ENCODE results near the gene BBIP1. TPM values are rescaled to one million over a fixed set of nuclear protein-coding genes. Genes with fewer than 3 reads are reported as not detected.

Gene BBIP1
- total RNA-seq, 1 donor from 2014 or later: 33.6 TPM

GRCh38 chr10:110901954-110902819 is 16.8 kb downstream of the BBIP1 start:
- peaks cover 3% of the 10 kb centered on the region for H3K36me3 Mint-ChIP-seq (ENCODE audit: low read depth)
- no peak overlapping the region for H3K27ac Mint-ChIP-seq (ENCODE audit: unreplicated experiment)
- TF ChIP-seq, protein P1, sequence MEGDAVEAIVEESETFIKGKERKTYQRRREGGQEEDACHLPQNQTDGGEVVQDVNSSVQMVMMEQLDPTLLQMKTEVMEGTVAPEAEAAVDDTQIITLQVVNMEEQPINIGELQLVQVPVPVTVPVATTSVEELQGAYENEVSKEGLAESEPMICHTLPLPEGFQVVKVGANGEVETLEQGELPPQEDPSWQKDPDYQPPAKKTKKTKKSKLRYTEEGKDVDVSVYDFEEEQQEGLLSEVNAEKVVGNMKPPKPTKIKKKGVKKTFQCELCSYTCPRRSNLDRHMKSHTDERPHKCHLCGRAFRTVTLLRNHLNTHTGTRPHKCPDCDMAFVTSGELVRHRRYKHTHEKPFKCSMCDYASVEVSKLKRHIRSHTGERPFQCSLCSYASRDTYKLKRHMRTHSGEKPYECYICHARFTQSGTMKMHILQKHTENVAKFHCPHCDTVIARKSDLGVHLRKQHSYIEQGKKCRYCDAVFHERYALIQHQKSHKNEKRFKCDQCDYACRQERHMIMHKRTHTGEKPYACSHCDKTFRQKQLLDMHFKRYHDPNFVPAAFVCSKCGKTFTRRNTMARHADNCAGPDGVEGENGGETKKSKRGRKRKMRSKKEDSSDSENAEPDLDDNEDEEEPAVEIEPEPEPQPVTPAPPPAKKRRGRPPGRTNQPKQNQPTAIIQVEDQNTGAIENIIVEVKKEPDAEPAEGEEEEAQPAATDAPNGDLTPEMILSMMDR (conservative IDR thresholded peaks at IDR 0.05): no peak
- H3K27me3 Mint-ChIP-seq (ENCODE audit: low read depth): no peaks in the 10 kb centered on the region
- DNase-seq (ENCODE audit: low read depth, low spot score): no peak
- H3K4me3 Mint-ChIP-seq: no peak overlapping the region
- H3K4me1 Mint-ChIP-seq: no peaks in the 10 kb centered on the region
- no peaks in the 10 kb centered on the region for H3K9me3 Mint-ChIP-seq

GRCh38 chr10:110900983-110901382 is 18.0 kb downstream of the BBIP1 start:
- Mint-ChIP-seq H3K27me3 (ENCODE audit: low read depth) (no peaks in the 10 kb centered on the region), H3K27ac (ENCODE audit: unreplicated experiment) (no peak overlapping the region), H3K9me3 (no peaks in the 10 kb centered on the region), H3K4me3 (no peak overlapping the region), H3K4me1 (no peaks in the 10 kb centered on the region), H3K36me3 (ENCODE audit: low read depth) (peaks cover 3% of the 10 kb centered on the region)
- TF ChIP-seq, protein P1 (conservative IDR thresholded peaks at IDR 0.05): no peak
- no peak for DNase-seq (ENCODE audit: low read depth, low spot score)

DNA sequence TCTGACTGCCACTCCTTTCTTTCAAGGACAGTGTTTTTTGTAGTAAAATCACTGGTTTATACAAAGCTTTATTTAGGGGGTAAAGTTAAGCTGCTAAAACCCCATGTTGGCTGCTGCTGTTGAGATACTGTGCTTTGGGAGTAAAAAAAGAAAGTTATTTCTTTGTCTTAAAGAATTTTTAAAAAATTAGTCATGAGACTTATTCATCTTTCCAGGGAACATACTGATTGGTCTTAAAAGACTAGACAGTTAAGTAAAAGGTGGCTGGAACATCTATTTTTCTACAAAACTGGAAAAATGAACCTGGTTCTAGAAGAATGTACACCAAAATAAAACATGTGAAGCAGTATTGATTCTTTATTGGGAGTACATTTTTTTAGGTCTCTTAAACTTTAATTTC is 20.6 kb downstream of the BBIP1 start:
- no peak overlapping the region for H3K27ac Mint-ChIP-seq (ENCODE audit: unreplicated experiment)
- H3K9me3 Mint-ChIP-seq: no peaks in the 10 kb centered on the region
- TF ChIP-seq, protein P1 (conservative IDR thresholded peaks at IDR 0.05): no peak
- no peaks in the 10 kb centered on the region for H3K4me1 Mint-ChIP-seq
- no peaks in the 10 kb centered on the region for H3K27me3 Mint-ChIP-seq (ENCODE audit: low read depth)
- DNase-seq (ENCODE audit: low read depth, low spot score): no peak
- H3K4me3 Mint-ChIP-seq: no peak overlapping the region
- H3K36me3 Mint-ChIP-seq (ENCODE audit: low read depth): peaks cover 3% of the 10 kb centered on the region

- Mint-ChIP-seq H3K36me3 (ENCODE audit: low read depth) (peaks cover 3% of the 10 kb centered on the region), H3K4me1 (no peaks in the 10 kb centered on the region), H3K4me3 (no peak overlapping the region), H3K27me3 (ENCODE audit: low read depth) (no peaks in the 10 kb centered on the region), H3K27ac (ENCODE audit: unreplicated experiment) (no peak overlapping the region), H3K9me3 (no peaks in the 10 kb centered on the region)
- no peak for DNase-seq (ENCODE audit: low read depth, low spot score)
- TF ChIP-seq, protein P1 (conservative IDR thresholded peaks at IDR 0.05): no peak
Observed at GRCh38 chr10:110897184-110897583, 21.8 kb downstream of the BBIP1 start.

DNA sequence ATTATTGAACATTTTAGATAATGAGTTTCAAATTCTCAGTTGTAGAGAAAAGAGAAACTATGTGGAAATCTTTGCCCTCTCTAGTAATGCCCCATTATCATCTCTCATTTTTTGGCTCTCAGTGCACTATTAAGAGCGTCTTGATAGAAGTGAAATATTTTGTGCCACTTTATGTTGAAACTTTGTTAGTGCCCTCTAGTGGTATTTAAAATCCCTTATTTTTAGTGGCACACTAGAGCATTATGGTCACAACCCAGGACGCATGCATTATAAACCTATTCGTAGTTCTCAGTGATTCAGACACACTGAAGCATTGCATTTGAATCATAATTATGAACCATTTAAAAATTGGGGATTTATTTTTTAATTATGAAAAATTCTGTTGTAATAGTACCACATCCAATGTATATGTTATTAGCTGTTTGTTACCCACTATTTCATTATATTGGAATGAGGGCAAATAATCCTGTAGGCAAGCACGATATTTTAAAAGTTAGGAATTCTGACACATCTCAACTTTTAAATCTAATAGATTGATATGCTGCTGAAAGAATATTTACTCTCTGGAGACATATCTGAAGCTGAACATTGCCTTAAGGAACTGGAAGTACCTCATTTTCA is 25.3 kb downstream of the BBIP1 start:
- H3K4me1 Mint-ChIP-seq: no peaks in the 10 kb centered on the region
- TF ChIP-seq, protein P1 (conservative IDR thresholded peaks at IDR 0.05): peak; percentile 75
- no peak overlapping the region for H3K4me3 Mint-ChIP-seq
- DNase-seq (ENCODE audit: low read depth, low spot score): no peak
- H3K9me3 Mint-ChIP-seq: no peaks in the 10 kb centered on the region
- no peak overlapping the region for H3K27ac Mint-ChIP-seq (ENCODE audit: unreplicated experiment)
- H3K27me3 Mint-ChIP-seq (ENCODE audit: low read depth): no peaks in the 10 kb centered on the region
- no peaks in the 10 kb centered on the region for H3K36me3 Mint-ChIP-seq (ENCODE audit: low read depth)
